HG03520 (cell line): ENCODE data around the gene PDZD2.
"Not testable (repeated sequence)": the region's sequence is repeated elsewhere in the genome, so short reads cannot be mapped to it uniquely, and the experiment has no call there.

ENCODE experiments used
- ATAC-seq: cut with Tn5 transposase; IDR thresholded peaks from one replicate; pipeline ENCODE4 v1.9.1; 2021; ENCODE audit warnings: mild to moderate bottlenecking, moderate library complexity; ENCODE audit not compliant: unreplicated experiment

Gene PDZD2

DNA sequence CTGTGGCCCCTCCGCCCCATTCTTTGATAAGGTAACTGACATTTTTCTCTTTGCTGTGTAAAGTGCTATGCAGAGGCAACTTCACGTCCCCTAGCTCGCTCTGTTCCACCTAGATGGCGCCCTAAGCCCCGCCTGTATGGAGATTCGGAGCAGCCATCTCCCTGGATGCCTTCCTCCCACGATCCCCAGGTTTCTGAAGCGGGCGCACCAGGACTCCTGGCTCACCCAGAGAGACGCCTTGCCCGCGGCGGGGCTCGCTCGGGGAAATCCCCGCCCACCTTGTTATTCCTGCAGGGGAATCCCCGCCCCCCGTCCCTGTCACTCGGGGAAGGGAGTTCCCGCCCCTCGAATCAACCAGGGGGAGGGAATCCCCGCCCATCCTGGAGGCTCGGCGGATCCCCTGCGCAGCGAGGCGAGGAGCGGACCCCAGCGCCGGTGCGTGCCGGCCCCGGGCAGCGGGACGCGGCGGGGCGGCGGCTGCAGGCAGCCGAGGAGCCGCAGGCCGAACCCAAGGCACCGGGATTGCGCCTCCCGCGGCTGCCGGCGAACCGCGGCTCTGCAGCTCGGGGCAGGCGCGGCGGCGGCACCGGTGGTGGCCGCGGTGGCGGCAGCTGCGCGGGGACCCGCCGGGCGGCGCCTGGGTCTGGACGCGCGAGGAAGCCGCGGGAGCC lies at the start of gene PDZD2:
PDZD2 (plus strand) TSS at position 384 of the 671 bp plus-strand sequence.
- peak; percentile 80 for ATAC-seq

DNA sequence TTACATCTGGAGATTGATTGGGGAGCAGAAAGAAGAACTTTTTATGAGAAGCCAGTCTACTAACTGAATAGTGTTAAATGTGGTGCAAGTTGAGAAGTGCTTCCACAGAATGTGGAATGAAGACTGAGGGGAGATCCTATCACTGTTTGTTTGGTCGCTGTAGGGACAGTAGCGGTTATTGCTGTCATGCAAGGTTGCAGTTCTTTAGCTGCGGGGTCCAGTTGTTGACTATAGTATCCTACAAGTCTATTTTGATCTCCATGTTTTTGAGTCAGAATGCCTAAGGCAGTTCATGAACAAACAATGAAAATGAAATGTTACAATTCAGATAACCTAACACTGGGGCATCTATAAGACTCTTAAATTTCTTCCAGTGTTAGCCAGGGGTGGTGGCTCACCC lies 45.3 kb upstream of the PDZD2 start:
- ATAC-seq = no peak

DNA sequence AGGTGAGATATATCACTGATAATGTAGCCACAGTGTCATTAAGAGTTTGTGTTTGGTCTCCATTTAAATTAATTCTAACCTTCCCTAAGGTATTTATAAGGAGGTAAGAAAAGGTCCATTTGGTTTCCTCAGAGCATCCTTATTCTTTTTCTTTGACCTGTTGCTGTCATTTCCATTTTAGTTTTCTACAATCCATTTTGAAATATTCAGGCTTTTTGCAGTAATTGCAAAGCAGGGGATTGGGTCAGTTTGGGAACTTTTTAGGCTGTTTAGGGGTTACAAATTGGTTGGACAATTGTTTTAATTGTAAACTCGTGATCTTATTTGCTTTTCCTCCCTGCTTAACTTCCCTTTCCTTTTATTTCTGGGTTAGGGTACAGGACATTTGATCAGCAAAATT lies 42.6 kb upstream of the PDZD2 start:
- ATAC-seq = no peak

DNA sequence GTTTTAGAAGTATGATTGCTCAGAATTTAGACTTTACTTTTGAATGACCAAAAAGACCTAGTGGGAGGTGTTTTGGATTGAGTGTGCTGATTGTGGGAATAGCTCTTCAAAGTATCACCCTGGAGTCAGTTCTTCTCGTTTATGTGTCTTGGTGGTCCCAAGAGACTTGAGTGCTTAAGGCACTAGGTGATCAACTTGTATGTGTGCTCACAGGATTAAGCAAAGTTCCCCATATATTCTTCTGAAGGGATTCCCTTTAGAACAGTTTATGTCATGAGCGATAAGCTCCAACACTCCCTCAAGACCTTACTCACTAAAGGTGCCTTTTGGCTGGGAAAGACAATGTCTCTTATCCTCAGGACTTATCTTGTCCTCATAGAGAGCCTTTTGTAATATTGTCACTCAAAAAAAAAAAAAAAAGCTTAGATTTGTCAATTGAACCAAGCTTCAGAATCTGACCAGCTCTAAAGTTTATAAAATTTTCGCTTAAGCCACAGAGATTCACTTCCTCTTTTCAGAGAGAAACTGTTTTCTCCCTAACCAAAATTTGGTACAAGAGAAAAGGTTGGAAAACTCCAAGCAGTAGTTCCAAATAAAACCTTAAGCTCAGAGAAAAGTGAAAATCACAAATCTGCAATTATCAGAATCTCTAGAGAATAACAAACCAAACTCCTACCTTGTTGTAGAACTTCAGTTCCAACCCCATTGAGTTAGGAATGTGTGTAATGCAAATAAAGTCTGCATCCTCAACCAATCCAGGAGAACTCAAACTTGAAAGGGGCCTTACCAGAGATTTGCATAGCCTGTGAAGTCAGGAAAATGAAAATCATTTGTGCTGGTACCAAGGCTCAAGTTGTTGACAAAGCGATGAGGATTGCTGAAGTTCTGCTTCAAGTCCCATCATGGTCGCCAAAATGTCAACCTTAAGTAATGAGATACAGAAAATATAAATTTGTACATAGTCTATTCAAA lies 40.0 kb upstream of the PDZD2 start:
- ATAC-seq = no peak

DNA sequence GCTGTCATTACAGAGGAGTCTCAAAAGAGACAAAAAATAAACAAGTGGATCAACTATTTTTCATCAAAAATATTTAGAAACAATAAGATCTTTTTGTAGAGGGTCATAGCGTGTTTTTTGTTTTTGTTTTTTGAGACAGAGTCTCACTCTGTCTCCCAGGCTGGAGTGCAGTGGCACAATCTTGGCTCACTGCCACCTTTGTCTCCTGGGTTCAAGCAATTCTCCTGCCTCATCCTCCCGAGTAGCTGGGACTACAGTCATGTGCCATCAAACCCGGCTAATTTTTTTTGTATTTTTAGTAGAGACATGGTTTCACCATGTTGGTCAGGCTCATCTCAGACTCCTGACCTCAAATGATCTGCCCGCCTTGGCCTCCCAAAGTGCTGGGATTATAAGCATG lies 36.6 kb upstream of the PDZD2 start:
- ATAC-seq = not testable (repeated sequence)

DNA sequence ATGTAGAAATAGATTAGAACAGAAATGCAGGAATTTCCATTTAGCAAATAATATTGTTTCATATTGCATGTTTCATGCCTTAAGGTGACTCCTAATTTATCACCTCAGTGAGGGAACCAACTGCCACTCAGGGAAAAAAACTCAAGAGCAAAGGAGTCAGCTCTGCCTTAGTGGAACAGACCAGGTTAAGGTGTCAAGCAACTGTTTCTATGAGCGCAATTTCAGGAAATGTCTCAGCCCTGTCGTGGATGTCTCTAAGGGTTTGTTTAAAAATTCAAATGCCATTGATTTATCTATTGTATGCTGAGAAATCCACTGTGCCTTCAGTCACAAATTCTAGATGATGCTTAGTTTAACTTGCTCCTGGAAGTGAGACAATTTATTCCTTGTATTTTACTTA lies 34.7 kb upstream of the PDZD2 start:
- no peak for ATAC-seq

DNA sequence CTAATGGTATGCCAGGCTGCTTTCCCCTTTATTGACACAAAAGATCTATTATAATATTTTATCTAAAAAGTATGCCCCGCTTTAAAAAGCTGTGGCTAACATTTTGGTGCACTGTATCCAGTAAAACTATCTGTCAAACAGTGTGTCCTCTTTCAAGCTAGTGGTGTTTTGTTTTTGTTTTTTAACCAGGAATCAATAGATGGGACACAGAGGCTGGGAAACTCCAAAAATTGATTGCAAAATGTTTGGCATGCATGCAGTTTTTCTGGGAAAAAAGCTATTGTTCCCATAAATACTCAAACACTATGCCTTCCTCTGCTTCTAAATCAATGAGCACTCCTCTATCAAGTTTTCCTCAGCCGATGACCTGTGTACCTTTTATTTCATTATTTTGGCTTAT lies 34.3 kb upstream of the PDZD2 start:
- ATAC-seq = no peak

DNA sequence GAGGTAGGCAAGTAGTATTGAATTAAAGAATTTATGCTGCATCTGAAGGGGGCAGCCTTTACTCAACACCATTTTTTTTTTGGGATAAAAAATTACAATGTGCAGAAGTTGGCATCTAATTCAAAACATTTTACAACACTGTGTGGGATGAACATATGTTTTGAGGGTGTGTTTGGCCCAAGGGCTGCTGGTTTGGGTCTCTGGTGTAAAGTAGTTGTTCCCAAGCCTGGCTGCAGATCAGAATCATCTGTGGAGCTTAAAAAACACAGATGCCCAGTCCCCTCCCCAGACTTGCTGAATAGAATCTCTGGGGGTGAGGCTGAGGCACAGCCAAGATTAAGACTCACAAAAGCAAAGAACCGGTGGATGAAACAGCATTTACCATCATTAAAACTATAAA lies 33.0 kb upstream of the PDZD2 start:
- ATAC-seq = no peak

DNA sequence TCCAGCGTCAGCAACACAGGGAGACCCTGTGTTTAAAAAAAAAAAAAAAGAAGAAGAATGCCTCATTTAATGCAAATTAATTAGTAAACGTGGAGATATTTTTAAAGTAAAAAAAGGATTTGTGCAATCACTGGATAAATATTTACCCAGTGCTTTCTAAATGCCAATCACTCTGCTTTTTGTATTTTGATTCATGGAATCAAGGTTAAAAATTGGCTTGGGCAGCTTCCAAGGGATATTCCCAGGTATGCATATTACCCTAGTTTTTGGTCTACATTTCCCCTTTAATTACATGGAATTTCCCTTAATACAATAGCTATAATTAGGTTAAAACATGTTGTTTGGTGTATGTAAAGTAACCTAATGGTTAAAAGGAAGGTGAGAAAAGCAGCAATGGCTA lies 31.4 kb upstream of the PDZD2 start:
- ATAC-seq = no peak

DNA sequence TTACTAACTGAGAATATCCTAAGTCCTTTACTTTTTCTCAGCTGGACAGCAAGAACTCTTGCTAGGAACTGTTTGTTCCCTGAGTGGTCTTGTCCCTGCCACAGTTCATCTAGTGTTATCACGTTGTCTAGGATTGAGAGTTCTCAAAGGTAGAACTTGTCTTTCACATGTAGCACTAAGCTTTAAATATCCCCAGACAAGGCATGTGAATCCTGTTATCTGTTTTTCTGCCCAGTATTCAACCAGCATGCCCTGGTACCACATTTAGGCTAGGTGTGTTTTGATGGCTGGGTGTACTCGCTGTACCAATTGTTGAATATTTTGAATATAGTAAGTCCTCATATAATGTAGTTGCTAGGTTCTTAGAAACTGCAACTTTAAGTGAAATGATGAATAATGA lies 27.9 kb upstream of the PDZD2 start:
- no peak for ATAC-seq

DNA sequence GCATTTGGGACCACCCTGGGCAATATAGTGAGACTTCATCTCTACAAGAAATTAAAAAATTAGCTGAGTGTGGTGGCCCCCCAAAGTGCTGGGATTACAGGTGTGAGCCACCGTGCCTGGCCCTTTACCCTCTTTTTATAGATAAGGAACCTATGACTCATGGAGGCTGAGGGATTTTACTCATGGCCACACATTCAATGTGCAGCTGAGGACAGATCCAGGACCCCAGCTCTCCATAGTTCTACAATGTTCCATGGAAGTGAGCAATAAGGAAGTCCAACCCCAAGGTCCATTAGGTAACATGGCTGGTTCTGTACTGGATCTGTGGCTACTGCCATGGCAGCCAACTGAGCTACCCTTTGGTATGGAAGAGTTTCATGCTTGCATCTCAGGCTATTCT lies 25.3 kb upstream of the PDZD2 start:
- ATAC-seq = no peak

DNA sequence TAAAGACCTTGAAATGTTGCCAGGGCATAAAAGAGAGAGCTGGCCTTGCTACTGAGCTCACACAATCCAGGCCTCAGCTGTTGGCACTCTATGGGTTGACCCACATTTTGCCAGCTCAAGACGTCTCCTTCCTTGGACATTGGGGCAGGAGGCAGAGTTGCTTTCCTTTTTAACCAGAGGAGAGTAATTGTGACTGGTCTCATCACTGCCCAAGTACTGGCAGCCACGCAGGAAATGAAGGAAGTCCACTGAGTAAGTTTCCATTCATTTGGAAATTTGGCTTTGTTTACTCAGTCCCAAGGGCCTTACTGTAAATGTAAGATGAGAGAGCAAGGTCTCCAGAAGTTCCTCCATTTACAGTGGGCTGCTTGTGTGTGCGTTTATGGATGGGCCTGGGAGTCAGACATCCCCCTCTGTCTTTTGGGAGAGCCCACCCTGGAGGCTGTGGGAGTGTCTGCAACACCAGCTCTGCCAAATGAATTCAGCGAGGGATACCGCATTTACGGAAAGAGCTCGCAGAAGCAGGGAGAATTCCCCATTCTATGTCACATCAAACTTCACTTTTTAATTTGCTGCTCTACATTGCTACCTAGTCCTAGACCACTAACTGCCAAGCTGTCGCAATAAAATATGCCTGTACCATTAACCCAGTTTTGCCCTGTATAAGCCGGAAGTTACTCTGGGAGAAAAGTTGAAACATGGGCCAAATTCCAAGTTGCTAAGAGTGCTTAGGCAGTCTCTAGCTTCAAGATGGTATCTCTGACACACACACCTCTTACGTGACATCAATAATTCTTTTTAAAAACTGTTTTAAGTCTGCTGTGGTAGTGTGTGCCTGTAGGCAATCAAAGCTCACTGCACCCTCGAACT lies 24.5 kb upstream of the PDZD2 start:
- no peak for ATAC-seq

DNA sequence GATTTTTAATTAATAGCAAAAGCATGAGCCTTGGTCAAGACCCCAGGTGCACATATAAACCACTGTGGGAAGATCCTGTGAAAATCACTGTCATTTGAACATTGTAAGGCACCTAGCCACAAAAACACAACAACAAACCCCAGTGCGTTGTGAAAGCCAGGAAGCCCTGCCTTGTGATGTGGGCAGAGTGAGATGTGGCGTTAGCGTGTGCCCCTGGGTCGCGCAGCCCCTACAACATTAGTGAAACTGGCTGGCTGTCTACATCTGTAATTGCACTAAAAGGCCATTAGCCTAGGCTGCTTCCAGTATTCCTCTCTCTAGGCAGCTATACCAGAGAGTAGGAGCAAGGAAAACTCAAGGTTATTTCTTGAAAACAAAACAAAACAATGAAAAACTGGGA lies 21.1 kb upstream of the PDZD2 start:
- ATAC-seq = no peak

DNA sequence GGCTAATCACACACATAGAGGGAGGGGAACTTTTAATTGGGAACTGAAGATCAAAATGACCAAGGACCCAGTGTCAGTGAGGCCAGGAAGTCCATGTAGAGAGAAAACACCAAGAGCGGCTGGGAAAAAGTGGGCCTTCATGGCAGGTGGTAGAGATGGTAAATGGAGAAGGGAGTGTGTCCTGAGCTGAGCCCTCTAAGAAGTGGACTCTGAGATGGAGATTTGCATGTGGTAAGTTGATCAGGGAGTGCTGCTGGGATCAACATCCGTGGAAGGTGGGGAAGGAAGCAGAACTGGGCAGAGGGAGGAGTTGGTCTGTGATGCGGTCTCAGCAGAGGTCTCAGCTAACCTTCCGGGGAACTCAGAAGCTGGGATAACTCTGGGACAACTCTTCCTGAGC lies 18.9 kb upstream of the PDZD2 start:
- no peak for ATAC-seq

DNA sequence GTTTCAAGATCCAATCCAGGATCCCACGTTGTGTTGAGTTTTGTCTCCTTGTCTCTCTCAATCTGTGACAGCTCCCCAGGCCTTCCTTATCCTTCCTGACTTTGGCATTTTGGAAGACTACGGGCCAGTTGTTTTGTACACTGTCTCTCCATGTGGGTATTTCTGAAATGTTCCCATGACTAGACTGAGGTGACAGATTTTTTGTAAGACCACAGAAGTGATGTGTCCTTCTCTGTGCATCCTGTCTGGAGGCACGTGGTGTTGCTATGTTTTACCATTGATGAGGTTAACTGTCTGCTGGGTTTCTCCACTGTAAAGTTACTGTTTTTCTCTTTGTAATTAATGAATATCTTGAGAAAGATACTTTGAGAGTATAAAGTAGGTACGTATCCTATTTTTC lies 15.7 kb upstream of the PDZD2 start:
- ATAC-seq = no peak

DNA sequence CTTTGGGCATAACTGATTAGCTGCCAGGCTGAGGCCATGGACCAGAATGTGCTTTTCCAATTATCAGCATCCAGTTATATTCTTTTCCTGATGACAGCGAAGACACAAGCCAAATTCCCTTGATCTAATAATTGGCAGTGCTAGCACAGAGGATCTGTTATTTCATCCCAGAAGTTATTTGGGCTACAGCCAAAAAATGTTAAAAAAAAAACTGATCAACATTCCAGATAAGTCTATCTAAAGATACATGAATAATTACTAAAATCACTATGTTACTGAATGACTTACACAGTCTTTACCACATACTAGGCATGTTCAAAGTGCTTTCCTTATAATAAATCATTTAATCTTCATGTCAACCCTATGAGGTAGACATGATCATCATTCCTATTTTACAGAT lies 13.5 kb upstream of the PDZD2 start:
- ATAC-seq = no peak

DNA sequence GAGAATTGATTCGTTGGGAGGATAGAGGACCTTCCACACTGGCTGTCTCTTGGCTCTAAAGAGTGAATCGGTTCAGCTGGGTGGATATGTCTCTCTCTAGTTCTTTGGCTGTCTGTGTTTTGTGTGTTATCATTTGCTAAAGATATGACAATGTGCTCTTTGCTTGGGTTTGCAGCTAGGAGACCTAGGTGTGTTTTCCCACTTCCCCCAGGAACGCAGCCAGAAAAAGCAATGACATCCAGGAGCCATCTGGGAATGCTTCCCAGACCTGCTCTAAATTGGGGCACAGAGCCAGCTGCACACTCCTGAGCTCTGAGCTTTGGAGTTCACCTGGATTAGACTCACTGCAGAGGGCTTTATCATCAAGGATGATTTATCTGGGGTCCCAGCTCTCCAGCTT lies 12.8 kb upstream of the PDZD2 start:
- no peak for ATAC-seq

DNA sequence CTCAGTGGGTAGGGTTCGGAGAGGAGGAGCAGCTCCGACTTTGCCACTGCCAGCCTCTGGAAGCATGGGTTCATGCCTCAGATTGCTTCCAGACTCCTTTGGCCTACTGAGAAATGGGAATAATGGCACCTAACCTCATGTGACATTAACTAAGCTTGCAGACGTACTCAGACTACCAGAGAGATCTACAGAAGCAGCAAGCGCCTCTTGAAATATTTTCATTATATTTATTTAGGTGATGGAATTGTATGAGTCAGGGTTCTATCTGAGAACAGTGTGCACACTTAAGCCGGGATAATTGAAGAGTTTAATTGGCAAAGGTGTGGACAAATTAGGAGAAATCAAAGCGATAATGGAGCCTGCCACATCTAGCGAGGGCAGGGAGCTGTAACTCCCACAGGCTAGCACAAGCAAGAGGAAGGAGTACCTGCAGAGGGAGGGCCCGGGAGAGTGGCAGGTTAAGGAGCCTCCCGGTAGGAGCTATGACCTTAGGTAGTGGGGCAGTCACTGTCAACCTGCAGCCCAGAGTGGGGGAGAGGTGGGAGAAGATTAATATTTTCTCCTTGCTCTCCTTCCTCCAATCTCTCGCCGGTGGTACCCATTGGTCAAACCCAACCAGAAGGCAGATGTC lies 12.2 kb upstream of the PDZD2 start:
- no peak for ATAC-seq

DNA sequence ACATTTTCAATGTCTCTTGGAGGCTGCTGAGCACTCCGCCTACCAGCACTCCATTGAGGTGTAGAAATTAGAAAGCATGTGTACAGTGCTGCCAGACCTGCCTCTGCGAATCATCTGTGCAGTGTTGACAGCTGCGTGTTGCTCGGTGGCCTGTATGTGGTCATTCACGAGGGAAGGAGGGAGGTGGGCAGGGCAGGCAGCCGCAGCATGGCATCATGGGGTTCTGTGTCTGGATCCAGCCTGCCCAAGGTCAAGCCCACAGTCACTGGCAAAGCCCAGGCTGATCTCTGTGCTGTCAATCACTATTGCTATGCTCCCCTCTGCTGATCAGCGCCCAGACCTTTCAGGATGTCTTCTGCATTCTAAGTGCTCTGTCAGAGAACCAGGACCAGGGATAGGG lies 8.0 kb upstream of the PDZD2 start:
- no peak for ATAC-seq

DNA sequence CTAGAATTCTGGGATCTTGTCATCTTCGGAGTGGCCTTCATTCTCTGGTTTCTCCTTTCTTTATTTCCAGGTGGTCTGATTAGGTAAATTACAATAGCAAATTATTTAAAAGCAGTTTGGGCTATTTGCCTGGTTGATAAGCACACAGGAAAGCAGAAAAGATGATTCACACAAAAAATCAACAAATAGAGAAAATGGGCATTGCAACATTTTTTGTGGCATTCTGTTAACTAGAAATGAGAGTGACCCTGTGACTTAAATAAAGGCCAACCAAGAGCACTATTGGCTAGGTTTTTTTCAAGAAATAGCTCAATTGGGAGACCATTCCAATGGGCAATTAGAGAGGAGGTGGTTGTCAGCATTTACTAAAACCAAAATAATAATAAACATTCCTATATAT lies 6.5 kb upstream of the PDZD2 start:
- ATAC-seq = no peak

DNA sequence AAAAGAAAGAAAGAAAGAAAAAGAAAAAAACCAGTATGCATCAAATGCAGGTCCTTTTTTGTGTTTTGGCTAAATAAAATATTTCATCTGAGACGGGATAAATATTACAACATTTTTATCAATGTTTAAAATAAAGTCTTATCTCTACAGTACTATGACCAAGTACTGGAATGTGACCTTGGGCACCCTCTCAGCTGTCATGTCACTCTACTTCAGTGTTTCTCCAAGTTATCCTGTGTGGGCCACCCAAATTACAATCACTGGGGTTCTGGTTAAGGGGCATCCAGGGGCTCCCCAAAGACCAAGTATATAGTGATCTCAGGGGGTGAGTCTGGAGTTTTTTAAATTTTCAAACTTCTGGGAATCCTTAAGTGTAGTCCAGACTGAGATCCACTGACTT lies 3.5 kb upstream of the PDZD2 start:
- ATAC-seq = no peak
